ENCODE data around the gene EQTN. TPM values are rescaled to one million over a fixed set of nuclear protein-coding genes. Genes with fewer than 3 reads are reported as not detected.

The EQTN gene
- total and polyA plus RNA-seq, 11 donors = not detected

DNA sequence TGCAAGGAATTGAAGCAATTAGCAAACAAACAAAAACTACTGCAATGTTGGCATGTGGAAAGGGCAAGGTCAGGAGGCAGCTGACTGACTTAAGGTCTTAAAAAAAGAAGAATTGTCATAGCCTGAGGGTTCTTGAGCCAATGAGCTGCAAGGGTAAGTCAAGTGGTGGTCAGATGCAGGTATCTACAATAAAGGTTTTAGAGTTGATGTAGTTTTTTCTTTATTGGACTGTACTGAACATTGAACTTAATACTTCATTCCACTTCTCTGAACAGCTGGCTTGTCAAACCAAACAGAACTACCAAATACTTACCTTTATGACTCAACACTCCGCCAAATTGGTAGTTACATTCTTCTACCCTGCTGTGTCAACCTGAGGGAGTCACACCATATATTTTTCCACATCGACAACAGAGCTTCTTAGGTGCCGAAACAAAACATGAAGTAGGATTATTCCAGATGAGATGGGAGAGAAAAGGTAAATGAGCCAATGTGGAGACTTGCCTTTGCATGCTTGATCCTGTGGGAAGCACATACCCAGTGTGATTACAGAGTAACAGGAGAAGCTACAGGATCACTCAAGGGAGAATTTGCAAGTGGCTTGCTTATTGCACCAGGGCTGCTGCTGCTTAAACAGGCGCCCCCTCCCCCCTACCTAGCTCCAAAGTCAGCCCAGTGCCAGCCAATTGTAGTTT, 35.3 kb downstream of the EQTN start:
- intact Hi-C loops (cut with DNase I) = no loop called here
- WGBS, 4 donors = 66 to 71% (median 69%) methylated on average over 4 of the region's 4 CpGs
- no peak for ATAC-seq

GRCh38 chr9:27260789-27261516, 36.0 kb downstream of the EQTN start:
- TF ChIP-seq POLR2A (IDR thresholded peaks at IDR 0.05) = no peak
- TF ChIP-seq, protein P1, sequence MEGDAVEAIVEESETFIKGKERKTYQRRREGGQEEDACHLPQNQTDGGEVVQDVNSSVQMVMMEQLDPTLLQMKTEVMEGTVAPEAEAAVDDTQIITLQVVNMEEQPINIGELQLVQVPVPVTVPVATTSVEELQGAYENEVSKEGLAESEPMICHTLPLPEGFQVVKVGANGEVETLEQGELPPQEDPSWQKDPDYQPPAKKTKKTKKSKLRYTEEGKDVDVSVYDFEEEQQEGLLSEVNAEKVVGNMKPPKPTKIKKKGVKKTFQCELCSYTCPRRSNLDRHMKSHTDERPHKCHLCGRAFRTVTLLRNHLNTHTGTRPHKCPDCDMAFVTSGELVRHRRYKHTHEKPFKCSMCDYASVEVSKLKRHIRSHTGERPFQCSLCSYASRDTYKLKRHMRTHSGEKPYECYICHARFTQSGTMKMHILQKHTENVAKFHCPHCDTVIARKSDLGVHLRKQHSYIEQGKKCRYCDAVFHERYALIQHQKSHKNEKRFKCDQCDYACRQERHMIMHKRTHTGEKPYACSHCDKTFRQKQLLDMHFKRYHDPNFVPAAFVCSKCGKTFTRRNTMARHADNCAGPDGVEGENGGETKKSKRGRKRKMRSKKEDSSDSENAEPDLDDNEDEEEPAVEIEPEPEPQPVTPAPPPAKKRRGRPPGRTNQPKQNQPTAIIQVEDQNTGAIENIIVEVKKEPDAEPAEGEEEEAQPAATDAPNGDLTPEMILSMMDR (IDR thresholded peaks at IDR 0.05) = no peak
- Histone ChIP-seq H3K36me3 (no peaks in the 10 kb centered on the region), H3K27ac (no peak overlapping the region), H3K27me3 (no peaks in the 10 kb centered on the region), H3K4me1 (no peaks in the 10 kb centered on the region), H3K9me3 (peaks cover 0 to 13% (median 0%) of the 10 kb centered on the region in 12 donors), H3K4me3 (no peak overlapping the region)
- WGBS, 4 donors = 73 to 81% (median 79%) methylated on average over 8 of the region's 8 CpGs
- intact Hi-C loops (cut with DNase I) = no loop called here
- DNase-seq = no peak
- no peak for ATAC-seq

More for the DNA sequence above, 35.3 kb downstream of the EQTN start:
- Histone ChIP-seq H3K4me1 (no peaks in the 10 kb centered on the region), H3K27me3 (no peaks in the 10 kb centered on the region), H3K9me3 (peaks cover 0 to 7% (median 0%) of the 10 kb centered on the region in 12 donors), H3K36me3 (no peaks in the 10 kb centered on the region), H3K27ac (no peak overlapping the region), H3K4me3 (no peak overlapping the region)
- no peak for TF ChIP-seq POLR2A (IDR thresholded peaks at IDR 0.05)
- TF ChIP-seq, protein P1 (IDR thresholded peaks at IDR 0.05) = no peak
- DNase-seq = no peak

DNA sequence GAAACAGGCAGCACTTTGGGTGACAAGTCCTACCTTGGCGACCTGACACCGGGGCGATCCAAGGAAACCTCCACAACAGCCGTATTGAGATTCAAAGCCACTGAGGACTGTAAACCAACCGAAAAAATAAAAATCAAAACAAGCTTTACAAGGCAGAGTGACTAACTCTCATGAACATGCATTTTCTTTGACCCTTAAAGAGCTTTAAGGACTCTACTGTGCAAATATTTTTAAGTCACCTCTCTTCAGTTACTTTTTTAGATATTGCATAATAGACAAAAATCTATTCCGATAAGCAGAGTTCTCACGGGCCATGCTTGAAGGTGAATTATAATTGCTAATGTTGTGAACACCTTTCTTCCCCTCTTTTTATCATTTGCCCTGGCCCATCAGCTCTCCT, 38.3 kb downstream of the EQTN start:
- H3K9me3 ChIP-seq = peaks cover 0 to 23% (median 0%) of the 10 kb centered on the region in 12 donors
- TF ChIP-seq, protein P1 (IDR thresholded peaks at IDR 0.05) = no peak
- TF ChIP-seq POLR2A (IDR thresholded peaks at IDR 0.05) = no peak
- WGBS, 4 donors = 90 to 95% (median 91%) methylated on average over 7 of the region's 7 CpGs
- no peaks in the 10 kb centered on the region for H3K4me1 ChIP-seq
- no peaks in the 10 kb centered on the region for H3K36me3 ChIP-seq
- no peak for ATAC-seq
- no peak for DNase-seq
- no peak overlapping the region for H3K27ac ChIP-seq
- no peak overlapping the region for H3K4me3 ChIP-seq
- no peaks in the 10 kb centered on the region for H3K27me3 ChIP-seq
- intact Hi-C loops (cut with DNase I) = no loop called here

DNA sequence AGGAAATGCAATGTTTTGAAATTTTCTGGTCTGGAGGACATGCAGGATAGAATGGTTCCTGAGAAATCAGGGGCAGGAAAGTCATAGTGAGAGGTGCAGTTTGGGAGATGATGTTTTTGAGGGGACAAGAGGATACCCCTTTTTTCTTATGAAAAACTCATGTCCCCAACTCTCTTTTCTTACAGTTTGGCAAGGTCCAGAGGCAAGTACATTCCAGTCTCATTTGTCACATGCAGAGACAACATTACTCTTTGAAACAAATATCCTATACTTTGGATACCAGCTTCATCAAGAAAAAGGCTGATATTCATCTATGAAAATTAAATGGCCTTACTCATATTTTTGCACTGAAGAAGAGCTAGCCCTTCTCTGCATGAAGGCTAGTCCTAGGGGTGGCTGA, 48.2 kb downstream of the EQTN start:
- no peak for ATAC-seq
- intact Hi-C loops (cut with DNase I) = no loop called here
- no peaks in the 10 kb centered on the region for H3K4me1 ChIP-seq
- H3K36me3 ChIP-seq = no peaks in the 10 kb centered on the region
- TF ChIP-seq, protein P1 (IDR thresholded peaks at IDR 0.05) = no peak
- TF ChIP-seq POLR2A (IDR thresholded peaks at IDR 0.05) = no peak
- no peak for DNase-seq
- H3K4me3 ChIP-seq = no peak overlapping the region
- no peak overlapping the region for H3K27ac ChIP-seq
- H3K27me3 ChIP-seq = no peaks in the 10 kb centered on the region
- peaks cover 0 to under 1% (median 0%) of the 10 kb centered on the region in 12 donors for H3K9me3 ChIP-seq

Data from heart left ventricle (tissue), 16 donors.